ENCODE data around the gene AANAT.

DNA sequence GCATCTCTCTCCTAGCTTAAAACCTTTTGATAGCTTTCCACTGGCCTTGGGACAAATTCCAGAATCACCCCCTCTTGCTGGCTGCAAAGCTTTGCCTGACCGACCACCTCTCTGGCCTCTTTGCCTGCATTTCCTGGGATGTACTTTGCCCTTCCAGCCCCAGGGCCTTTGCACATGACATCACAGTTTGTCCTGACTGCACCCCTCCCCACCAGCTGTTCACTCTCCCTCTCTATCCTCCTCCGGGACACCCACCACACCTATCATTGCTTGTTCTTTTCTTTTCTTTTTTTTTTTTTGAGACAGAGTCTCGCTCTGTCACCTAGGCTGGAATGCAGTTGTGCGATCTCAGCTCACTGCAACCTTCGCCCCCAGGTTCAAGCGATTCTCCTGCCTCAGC lies 7.9 kb downstream of the AANAT start:
- no peak for TF ChIP-seq EZH2 (IDR thresholded peaks at IDR 0.05; ENCODE audit: insufficient read depth, poor library complexity, severe bottlenecking)
- no peak for TF ChIP-seq EZH2phosphoT487 (IDR thresholded peaks at IDR 0.05; ENCODE audit: insufficient read depth, low read depth)

Measured in GM23248 (cell line).